ENCODE results near the gene MRGPRF.

DNA sequence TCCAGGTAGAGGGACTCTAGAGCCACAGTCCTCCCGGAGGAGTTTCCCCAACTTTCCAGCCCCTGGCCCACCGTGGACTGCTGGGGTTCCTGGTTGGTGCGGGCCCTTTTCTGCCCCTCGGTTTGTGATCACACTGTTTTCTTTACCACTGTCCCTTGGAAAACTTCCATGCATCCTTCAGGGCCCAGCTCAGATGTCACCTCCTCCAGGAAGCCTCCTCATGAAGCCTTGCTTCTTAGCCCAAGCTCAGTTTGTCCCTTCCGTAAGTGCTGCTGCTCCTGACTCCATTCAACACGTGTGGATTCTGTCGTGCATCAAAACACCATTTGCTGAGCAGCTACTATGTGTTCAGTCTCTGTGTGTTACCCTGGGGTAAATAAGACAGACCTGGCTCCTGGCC lies 19.8 kb upstream of the MRGPRF start:
- TF ChIP-seq POLR2A (IDR thresholded peaks at IDR 0.05; ENCODE audit: control extremely low read depth in 1 of 2, low read depth in 2 of 2, low read length in 2 of 2) (no peak), HDAC2 (IDR thresholded peaks at IDR 0.05; ENCODE audit: borderline replicate concordance in 1 of 2, low read depth in 2 of 2, low read length in 2 of 2) (no peak), RXRA (IDR thresholded peaks at IDR 0.05; ENCODE audit: insufficient read depth, low read depth, low read length) (no peak), POU5F1 (IDR thresholded peaks at IDR 0.05; ENCODE audit: low read depth, low read length) (no peak), FOSL1 (IDR thresholded peaks at IDR 0.05; ENCODE audit: insufficient read depth, low read depth, low read length) (no peak), SRF (IDR thresholded peaks at IDR 0.05; ENCODE audit: low read depth, low read length) (no peak), EP300 (IDR thresholded peaks at IDR 0.05; ENCODE audit: borderline replicate concordance in 1 of 2, low read depth in 2 of 2, low read length in 2 of 2) (no peak), TCF12 (IDR thresholded peaks at IDR 0.05; ENCODE audit: low read depth, low read length) (no peak), RFX5 (IDR thresholded peaks at IDR 0.05; ENCODE audit: borderline replicate concordance, low read depth, low read length) (no peak), KDM1A (IDR thresholded peaks at IDR 0.05; ENCODE audit: borderline replicate concordance, low read length) (no peak), RNF2 (IDR thresholded peaks at IDR 0.05; ENCODE audit: borderline replicate concordance, low read depth, low read length, missing control alignments, poor library complexity, severe bottlenecking) (no peak), TAF7 (optimal IDR thresholded peaks at IDR 0.05; ENCODE audit: borderline replicate concordance, low read depth, low read length) (no peak)
- TF ChIP-seq, protein P1, sequence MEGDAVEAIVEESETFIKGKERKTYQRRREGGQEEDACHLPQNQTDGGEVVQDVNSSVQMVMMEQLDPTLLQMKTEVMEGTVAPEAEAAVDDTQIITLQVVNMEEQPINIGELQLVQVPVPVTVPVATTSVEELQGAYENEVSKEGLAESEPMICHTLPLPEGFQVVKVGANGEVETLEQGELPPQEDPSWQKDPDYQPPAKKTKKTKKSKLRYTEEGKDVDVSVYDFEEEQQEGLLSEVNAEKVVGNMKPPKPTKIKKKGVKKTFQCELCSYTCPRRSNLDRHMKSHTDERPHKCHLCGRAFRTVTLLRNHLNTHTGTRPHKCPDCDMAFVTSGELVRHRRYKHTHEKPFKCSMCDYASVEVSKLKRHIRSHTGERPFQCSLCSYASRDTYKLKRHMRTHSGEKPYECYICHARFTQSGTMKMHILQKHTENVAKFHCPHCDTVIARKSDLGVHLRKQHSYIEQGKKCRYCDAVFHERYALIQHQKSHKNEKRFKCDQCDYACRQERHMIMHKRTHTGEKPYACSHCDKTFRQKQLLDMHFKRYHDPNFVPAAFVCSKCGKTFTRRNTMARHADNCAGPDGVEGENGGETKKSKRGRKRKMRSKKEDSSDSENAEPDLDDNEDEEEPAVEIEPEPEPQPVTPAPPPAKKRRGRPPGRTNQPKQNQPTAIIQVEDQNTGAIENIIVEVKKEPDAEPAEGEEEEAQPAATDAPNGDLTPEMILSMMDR (IDR thresholded peaks at IDR 0.05; ENCODE audit: control extremely low read depth in 1 of 3, insufficient read depth in 1 of 3, low read depth in 1 of 3, low read length in 3 of 3), result no peak

All from H1 (cell line).